ENCODE data around the gene ATOH7.

GRCh38 chr10:68261132-68261856 lies 29.4 kb upstream of the ATOH7 start:
- TF ChIP-seq CTCF (conservative IDR thresholded peaks at IDR 0.05), result no peak
- TF ChIP-seq EZH2 (IDR thresholded peaks at IDR 0.05; ENCODE audit: low read depth), result no peak

All from PC-9 (cell line).